Astrocyte (in vitro differentiated cells and primary cell): ENCODE data around the gene MYOM3.

ENCODE experiments used
- EZH2 ChIP-seq: IDR thresholded peaks from 2 replicates; pipeline ENCODE4 v1.6.1; 2012; ENCODE audit warnings: mild to moderate bottlenecking, low read length, inconsistent platforms; ENCODE audit not compliant: insufficient read depth
- TF ChIP-seq, protein P1 (sequence below): IDR thresholded peaks from 2 replicates; pipeline ENCODE4 v1.5.1; 2011; ENCODE audit warnings: low read depth, mild to moderate bottlenecking, inconsistent platforms, low read length, moderate library complexity; ENCODE audit not compliant: insufficient read depth

DNA sequence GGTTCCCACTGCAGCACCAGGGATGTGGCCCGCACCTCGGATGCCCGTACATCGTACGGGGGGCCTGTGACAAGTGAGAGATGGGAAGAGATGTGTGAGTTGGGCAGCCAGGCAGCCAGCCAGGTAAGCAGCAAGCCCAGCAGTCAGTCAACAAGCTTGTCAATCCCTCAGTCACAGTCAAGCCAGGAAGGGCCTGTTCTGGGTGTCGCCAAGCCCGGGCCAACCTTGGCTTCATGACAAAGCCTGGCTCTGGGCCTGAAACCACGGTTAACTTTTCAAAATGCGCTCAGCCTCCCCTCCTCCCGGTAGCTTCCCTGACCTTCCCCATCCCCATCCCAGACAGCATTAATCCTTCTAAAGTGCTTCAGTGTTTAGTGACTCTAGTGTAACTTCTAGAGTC, 31.8 kb downstream of the MYOM3 start:
- TF ChIP-seq, protein P1, sequence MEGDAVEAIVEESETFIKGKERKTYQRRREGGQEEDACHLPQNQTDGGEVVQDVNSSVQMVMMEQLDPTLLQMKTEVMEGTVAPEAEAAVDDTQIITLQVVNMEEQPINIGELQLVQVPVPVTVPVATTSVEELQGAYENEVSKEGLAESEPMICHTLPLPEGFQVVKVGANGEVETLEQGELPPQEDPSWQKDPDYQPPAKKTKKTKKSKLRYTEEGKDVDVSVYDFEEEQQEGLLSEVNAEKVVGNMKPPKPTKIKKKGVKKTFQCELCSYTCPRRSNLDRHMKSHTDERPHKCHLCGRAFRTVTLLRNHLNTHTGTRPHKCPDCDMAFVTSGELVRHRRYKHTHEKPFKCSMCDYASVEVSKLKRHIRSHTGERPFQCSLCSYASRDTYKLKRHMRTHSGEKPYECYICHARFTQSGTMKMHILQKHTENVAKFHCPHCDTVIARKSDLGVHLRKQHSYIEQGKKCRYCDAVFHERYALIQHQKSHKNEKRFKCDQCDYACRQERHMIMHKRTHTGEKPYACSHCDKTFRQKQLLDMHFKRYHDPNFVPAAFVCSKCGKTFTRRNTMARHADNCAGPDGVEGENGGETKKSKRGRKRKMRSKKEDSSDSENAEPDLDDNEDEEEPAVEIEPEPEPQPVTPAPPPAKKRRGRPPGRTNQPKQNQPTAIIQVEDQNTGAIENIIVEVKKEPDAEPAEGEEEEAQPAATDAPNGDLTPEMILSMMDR: no peak
- TF ChIP-seq EZH2: no peak
